Stimulated activated CD4-positive, alpha-beta T cell treated with anti-CD3 and anti-CD28 coated beads, Interleukin-15, amount 100 ng/mL, for 1 hour (primary cell): Measurements from ENCODE around the gene RAD9A.

ENCODE experiments used
- DNase-seq, 2 donors: peaks; one replicate each; pipeline ENCODE4 v3.0.0-alpha.2; 2020; ENCODE audit warnings: low read depth in 1 of 2, low spot score in 1 of 2

The RAD9A gene

GRCh38 chr11:67391304-67392182 is at the start of gene RAD9A:
Gene RAD9A, plus strand, starts transcription at chr11:67391986. Its CDS starts 59 bp downstream, at chr11:67392045.
- peak; percentile 85 to 86 for DNase-seq

DNA sequence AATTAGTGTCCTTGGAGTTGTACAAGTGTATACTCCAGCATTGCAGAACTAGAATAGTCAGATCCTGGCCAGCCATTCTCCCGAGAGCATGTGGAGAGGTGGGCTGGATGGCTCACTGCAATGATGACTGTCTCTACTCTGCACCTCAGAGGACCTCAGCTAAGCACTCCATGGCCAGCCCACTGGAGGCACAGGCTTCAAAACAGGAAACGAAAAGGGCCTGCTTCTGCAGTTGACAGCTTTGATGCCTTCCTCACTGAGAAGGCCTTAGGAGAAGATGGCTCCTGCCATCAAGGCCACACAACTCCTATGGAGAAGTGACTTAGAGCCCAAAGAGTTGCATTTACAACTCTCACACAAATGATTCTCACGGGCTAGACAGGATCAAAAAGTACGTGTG is 47.5 kb upstream of the RAD9A start:
- DNase-seq, result no peak

DNA sequence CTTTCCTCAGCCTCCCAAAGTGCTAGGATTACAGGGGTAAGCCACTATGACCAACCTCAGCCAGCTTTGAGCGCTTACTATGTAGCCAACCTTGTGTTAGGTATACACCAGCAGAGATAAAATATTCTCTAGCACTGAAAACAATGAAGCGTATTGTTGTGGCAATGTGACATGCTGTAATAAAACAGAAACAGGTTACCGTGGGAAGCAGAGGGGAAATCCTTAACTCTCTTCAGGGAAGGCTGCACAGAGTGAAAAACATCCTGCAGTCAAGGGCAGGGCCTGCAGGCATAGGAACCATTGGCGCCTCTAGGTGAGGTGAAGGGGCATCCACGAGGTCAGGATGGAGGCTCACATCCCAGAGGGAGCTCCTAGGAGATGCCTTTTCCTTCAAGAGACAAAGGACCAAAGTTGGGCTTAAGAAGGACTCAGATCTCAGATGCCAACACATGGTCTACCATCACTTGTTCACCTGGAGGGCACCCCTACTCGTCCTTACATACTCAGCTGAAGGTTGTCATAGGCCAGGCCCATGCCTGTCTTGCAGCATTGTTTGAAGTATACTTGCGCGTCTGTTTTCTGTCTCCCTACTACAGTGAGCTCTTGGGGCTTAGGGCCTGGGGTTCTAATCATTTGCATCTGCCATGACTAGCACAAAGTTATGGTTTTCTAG is 46.4 kb upstream of the RAD9A start:
- DNase-seq, result no peak

GRCh38 chr11:67345920-67346819 is 45.6 kb upstream of the RAD9A start:
- DNase-seq, result no peak

GRCh38 chr11:67347964-67348749 is 43.6 kb upstream of the RAD9A start:
- no peak for DNase-seq

- no peak for DNase-seq
Observed at GRCh38 chr11:67349036-67349435, 42.8 kb upstream of the RAD9A start.

- DNase-seq, result no peak
Observed at GRCh38 chr11:67349457-67349856, 42.3 kb upstream of the RAD9A start.

- DNase-seq, result no peak
Observed at GRCh38 chr11:67349928-67350465, 41.8 kb upstream of the RAD9A start.

GRCh38 chr11:67351275-67352005 is 40.3 kb upstream of the RAD9A start:
- peak; percentile 40 to 56 for DNase-seq

DNA sequence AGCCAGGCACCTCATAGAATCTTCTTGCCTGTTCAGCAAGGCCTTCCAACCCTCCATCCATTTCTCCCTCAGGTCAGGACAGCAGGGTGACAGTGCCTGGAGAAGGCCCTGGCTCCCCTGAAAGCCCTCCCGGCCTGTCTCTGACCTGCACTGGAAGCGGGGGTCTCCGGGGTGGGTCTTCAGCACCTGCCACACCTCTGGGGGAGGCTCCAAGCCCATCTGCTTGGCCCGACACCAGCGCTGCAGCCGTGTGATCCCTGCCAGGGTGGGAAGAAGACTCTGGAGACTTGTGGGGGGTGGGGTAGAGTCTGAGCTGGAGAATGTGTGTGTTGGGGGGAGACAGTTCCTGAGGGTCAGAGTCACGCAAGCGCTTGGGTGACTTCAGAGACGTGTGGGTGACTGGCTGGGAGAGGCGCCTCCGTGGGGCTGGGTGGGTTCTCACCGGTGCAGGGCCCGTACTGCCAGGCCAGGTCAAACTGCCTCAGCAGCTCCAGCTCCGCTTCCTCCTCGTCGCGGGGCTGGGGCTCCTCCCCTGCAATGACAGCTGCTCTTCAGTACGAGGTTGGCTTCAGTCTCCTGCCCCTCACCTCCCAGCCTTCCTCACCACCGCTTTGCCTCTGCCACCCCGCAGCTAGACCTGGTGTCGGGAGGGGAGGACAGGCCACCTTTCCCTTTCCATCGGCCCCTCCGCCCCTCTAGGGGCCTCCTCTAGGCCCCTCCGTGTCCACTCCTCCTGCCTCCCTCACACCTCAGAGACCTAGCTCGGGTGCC is 39.1 kb upstream of the RAD9A start:
- DNase-seq, result no peak

GRCh38 chr11:67353317-67354074 is 38.3 kb upstream of the RAD9A start, which contains the start of gene POLD4:
Gene POLD4, minus strand, starts transcription at chr11:67353546. Its CDS starts 147 bp downstream, at chr11:67353399.
- DNase-seq, result peak; percentile 93 to 94

GRCh38 chr11:67354075-67355022 is 37.4 kb upstream of the RAD9A start:
- DNase-seq, result no peak

GRCh38 chr11:67355023-67355793 is 36.6 kb upstream of the RAD9A start:
- DNase-seq, result no peak

GRCh38 chr11:67355794-67356386 is 35.9 kb upstream of the RAD9A start:
- DNase-seq, result no peak

DNA sequence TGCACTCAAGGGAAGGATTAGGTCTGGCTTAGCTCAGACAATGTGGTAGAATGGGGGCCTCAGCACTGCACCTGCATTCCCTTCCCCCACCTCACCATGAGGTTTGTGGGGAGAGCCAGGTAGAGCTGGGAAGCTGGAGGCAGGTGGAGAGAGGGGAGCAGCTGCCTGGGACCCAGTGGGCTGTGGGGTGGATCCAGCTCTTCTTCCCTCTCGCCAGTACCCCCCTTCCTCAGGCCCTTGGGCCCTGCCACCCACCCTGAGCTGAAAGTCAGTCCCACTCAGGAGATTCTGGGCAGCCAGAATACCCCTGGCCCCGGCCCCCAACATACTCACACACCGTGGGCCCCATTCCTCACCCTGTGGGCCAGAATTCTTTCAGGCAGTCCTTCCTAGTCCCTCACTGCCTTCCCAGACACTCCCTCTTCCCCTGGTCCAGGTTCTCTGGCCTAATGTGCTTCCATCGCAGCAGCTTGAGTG is 35.4 kb upstream of the RAD9A start:
- DNase-seq, result no peak
